Astrocyte (in vitro differentiated cells and primary cell): ENCODE data around the gene HNRNPUL2.

ENCODE experiments used
- CTCF ChIP-seq: IDR thresholded peaks from 2 replicates; pipeline ENCODE4 v1.5.1; 2011; ENCODE audit warnings: low read depth, mild to moderate bottlenecking, inconsistent platforms, low read length, moderate library complexity; ENCODE audit not compliant: insufficient read depth
- EZH2 ChIP-seq: IDR thresholded peaks from 2 replicates; pipeline ENCODE4 v1.6.1; 2012; ENCODE audit warnings: mild to moderate bottlenecking, low read length, inconsistent platforms; ENCODE audit not compliant: insufficient read depth

DNA sequence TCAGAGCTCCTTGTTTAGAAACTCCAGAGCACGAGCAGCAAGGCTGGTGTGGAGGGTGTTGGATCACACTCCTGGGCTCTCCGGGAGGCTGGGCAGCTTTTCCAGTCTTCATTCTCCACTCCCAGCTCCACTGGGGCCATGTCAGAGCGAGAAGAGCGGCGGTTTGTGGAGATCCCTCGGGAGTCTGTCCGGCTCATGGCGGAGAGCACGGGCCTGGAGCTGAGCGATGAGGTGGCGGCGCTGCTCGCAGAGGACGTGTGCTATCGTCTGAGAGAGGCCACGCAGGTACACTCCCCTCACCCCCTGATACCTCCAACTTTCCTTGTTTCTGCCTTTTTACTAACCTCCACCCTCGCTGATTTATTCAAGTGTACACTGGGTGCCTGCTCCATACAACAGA lies 48.4 kb upstream of the HNRNPUL2 start:
- TF ChIP-seq CTCF: no peak
- TF ChIP-seq EZH2: no peak
